HCT116 (cell line): Measurements from ENCODE around the gene CNTNAP2.

ENCODE experiments used
- CTCF ChIP-seq, 3 experiments: fragments of 200-600 bp in 1 of 3; sonication (generic) in 1 of 3; IDR thresholded peaks in 2 of 3; conservative IDR thresholded peaks in 1 of 3; 2 replicates each; pipeline ENCODE4 v1.5.1; 2012 to 2017; ENCODE audit warnings: low read depth in 2 of 3, low read length in 2 of 3, antibody characterized with exemption in 1 of 3, borderline replicate concordance in 1 of 3, control low read depth in 1 of 3, mild to moderate bottlenecking in 1 of 3, mixed read lengths in 1 of 3, mixed run types in 1 of 3, moderate library complexity in 1 of 3; ENCODE audit not compliant: insufficient read depth in 1 of 3
- POLR2A ChIP-seq: IDR thresholded peaks from 2 replicates; pipeline ENCODE4 v1.7.0; 2011; ENCODE audit warnings: borderline replicate concordance; ENCODE audit not compliant: insufficient read depth, insufficient read length; ENCODE audit errors: extremely low read depth

GRCh38 chr7:147151661-147152060 lies 1035.1 kb downstream of the CNTNAP2 start:
- TF ChIP-seq CTCF (IDR thresholded peaks at IDR 0.05 in 2 of 3, conservative IDR thresholded peaks at IDR 0.05 in 1 of 3; ENCODE audit: borderline replicate concordance in 1 of 3, insufficient read depth in 1 of 3, low read depth in 2 of 3, low read length in 2 of 3) (no peak), POLR2A (no peak)
